Cardiac fibroblast (primary cell): Measurements from ENCODE around the gene SETBP1.

Source experiments
- DNase-seq, 2 donors: peaks; one replicate each; pipeline versions ENCODE4 v3.0.0 to v3.0.0-alpha.2; 2010; ENCODE audit warnings: low read depth in 2 of 2
- H3K4me3 ChIP-seq, 2 donors: replicated peaks in 1 of 2; 1 replicate in 1 of 2; 2 replicates in 1 of 2; pipeline ENCODE4 v1.5.1; 2011; ENCODE audit warnings: low read depth in 2 of 2, low read length in 2 of 2, mild to moderate bottlenecking in 2 of 2, moderate library complexity in 1 of 2
- TF ChIP-seq, protein P1 (sequence below): IDR thresholded peaks from one replicate; pipeline ENCODE4 v1.5.1; 2011; ENCODE audit warnings: low read depth, mild to moderate bottlenecking, low read length, inconsistent platforms

Gene SETBP1

GRCh38 chr18:44945888-44946401, 265.3 kb downstream of the SETBP1 start:
- TF ChIP-seq, protein P1, sequence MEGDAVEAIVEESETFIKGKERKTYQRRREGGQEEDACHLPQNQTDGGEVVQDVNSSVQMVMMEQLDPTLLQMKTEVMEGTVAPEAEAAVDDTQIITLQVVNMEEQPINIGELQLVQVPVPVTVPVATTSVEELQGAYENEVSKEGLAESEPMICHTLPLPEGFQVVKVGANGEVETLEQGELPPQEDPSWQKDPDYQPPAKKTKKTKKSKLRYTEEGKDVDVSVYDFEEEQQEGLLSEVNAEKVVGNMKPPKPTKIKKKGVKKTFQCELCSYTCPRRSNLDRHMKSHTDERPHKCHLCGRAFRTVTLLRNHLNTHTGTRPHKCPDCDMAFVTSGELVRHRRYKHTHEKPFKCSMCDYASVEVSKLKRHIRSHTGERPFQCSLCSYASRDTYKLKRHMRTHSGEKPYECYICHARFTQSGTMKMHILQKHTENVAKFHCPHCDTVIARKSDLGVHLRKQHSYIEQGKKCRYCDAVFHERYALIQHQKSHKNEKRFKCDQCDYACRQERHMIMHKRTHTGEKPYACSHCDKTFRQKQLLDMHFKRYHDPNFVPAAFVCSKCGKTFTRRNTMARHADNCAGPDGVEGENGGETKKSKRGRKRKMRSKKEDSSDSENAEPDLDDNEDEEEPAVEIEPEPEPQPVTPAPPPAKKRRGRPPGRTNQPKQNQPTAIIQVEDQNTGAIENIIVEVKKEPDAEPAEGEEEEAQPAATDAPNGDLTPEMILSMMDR, result no peak
- H3K4me3 ChIP-seq, result no peak overlapping the region

DNA sequence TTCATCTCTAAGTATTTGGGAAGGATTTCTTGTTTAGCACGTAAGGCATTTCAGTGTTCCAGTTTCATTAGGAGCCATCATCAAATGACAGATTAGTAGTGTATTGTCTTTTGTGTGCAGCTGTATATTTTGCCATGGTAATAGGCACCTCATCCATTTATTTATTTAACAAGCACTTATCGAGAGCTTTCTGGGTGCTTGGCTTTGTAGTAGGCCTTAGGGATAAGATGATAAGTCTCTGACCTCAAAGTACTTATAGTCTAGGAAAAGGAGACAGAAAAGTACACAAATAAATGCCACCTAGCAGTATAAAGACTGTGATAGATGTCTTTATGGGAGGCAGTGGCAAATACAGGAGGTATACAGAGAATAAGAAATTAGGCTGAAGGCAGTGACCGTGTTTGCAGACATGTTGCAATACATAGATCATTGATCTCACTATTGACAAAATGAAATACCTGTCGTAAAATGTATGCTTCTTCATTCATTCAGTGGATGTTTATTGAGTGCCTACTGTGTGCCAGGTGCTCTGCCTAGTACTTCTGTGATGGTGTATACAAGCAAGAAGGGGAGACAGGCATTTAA, 265.9 kb downstream of the SETBP1 start:
- TF ChIP-seq, protein P1, result no peak
- H3K4me3 ChIP-seq, result no peak overlapping the region
- DNase-seq, result no peak

More at GRCh38 chr18:44945888-44946401, 265.3 kb downstream of the SETBP1 start:
- DNase-seq, result no peak

GRCh38 chr18:44949967-44950366, 269.3 kb downstream of the SETBP1 start:
- H3K4me3 ChIP-seq, result no peak overlapping the region
- DNase-seq, result no peak
- TF ChIP-seq, protein P1, result no peak

GRCh38 chr18:44950685-44951195, 270.1 kb downstream of the SETBP1 start:
- DNase-seq, result no peak
- TF ChIP-seq, protein P1, result no peak
- no peak overlapping the region for H3K4me3 ChIP-seq

- no peak for DNase-seq
- TF ChIP-seq, protein P1, result no peak
- no peak overlapping the region for H3K4me3 ChIP-seq
These were observed 271.1 kb downstream of the SETBP1 start for GRCh38 chr18:44951748-44952147.

DNA sequence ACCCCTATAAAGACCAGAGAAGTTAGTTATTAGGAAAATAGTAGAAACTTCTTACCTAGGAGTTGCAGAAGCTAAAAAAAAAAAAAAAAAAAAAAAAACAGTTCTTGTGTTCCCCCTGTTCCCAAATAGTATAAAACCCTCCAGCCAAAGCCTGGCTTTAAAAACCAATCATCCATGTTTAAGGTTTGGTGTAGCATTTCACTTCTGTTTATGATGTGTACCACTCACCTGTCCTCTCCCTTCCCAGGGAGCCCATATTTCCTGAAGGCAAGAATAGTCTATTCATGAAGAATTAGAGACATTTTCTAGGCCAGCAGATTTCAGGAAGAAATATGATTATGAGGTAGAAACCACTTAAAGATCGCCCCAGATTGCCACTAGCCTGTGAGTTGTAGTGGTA, 273.6 kb downstream of the SETBP1 start:
- H3K4me3 ChIP-seq, result no peak overlapping the region
- TF ChIP-seq, protein P1, result no peak
- no peak for DNase-seq
